HEK293 (cell line): ENCODE data around the gene MGST3.
A peak's percentile ranks its signal among the peaks of the same experiment; 100 is the strongest.

Experiments used
- GFI1B ChIP-seq: fragments of 450-650 bp; formaldehyde crosslinking; IDR thresholded peaks from 2 replicates; pipeline ENCODE4 v1.5.1; 2016; ENCODE audit warnings: missing biosample characterization, missing genetic modification characterization
- GLI2 ChIP-seq: fragments of 450-650 bp; formaldehyde crosslinking; IDR thresholded peaks from 2 replicates; pipeline ENCODE4; 2017; ENCODE audit warnings: missing biosample characterization, missing genetic modification characterization, low read depth, borderline replicate concordance
- GLIS1 ChIP-seq: fragments of 450-650 bp; formaldehyde crosslinking; IDR thresholded peaks from 2 replicates; pipeline ENCODE4 v1.5.1; 2016; ENCODE audit warnings: missing biosample characterization, missing genetic modification characterization
- HOXD13 ChIP-seq: sonication (generic); formaldehyde crosslinking; IDR thresholded peaks from 2 replicates; pipeline ENCODE4 v1.8.0; 2022; ENCODE audit warnings: missing genetic modification reagents, borderline replicate concordance
- KLF10 ChIP-seq: fragments of 450-650 bp; IDR thresholded peaks from 2 replicates; pipeline ENCODE4 v1.5.1; 2018; ENCODE audit warnings: missing biosample characterization, mild to moderate bottlenecking, missing genetic modification characterization
- REPIN1 ChIP-seq: fragments of 450-650 bp; formaldehyde crosslinking; IDR thresholded peaks from 2 replicates; pipeline ENCODE4 v1.5.1; 2017; ENCODE audit warnings: missing biosample characterization, missing genetic modification characterization, low read depth
- SCRT2 ChIP-seq: fragments of 450-650 bp; formaldehyde crosslinking; IDR thresholded peaks from 2 replicates; pipeline ENCODE4 v1.5.1; 2016; ENCODE audit warnings: missing biosample characterization, missing genetic modification characterization
- SP2 ChIP-seq: fragments of 450-650 bp; formaldehyde crosslinking; IDR thresholded peaks from 2 replicates; pipeline ENCODE4 v1.5.1; 2016; ENCODE audit warnings: missing biosample characterization, missing genetic modification characterization
- TRIM28 ChIP-seq: IDR thresholded peaks from 2 replicates; pipeline ENCODE4 v1.6.1; 2011; ENCODE audit warnings: low read length, control low read depth, borderline replicate concordance
- YY2 ChIP-seq: fragments of 450-650 bp; formaldehyde crosslinking; IDR thresholded peaks from 2 replicates; pipeline ENCODE4 v1.5.1; 2016; ENCODE audit warnings: missing biosample characterization, missing genetic modification characterization
- ZBTB17 ChIP-seq: fragments of 450-650 bp; formaldehyde crosslinking; IDR thresholded peaks from 2 replicates; pipeline ENCODE4 v1.5.1; 2016; ENCODE audit warnings: missing biosample characterization, missing genetic modification characterization
- ZEB2 ChIP-seq: fragments of 450-650 bp; formaldehyde crosslinking; IDR thresholded peaks from 2 replicates; pipeline ENCODE4 v1.5.1; 2016; ENCODE audit warnings: missing biosample characterization, missing genetic modification characterization
- ZNF114 ChIP-seq: fragments of 450-650 bp; formaldehyde crosslinking; IDR thresholded peaks from 2 replicates; pipeline ENCODE4 v1.5.0; 2017; ENCODE audit warnings: missing biosample characterization, missing genetic modification characterization
- ZNF146 ChIP-seq: fragments of 450-650 bp; formaldehyde crosslinking; IDR thresholded peaks from 2 replicates; pipeline ENCODE4 v1.5.1; 2016; ENCODE audit warnings: missing biosample characterization, missing genetic modification characterization
- ZNF211 ChIP-seq: fragments of 450-650 bp; formaldehyde crosslinking; IDR thresholded peaks from 2 replicates; pipeline ENCODE4 v1.5.1; 2016; ENCODE audit warnings: low read depth, missing biosample characterization, missing genetic modification characterization
- ZNF350 ChIP-seq: fragments of 450-650 bp; formaldehyde crosslinking; IDR thresholded peaks from 2 replicates; pipeline ENCODE4 v1.5.0; 2017; ENCODE audit warnings: missing biosample characterization, mild to moderate bottlenecking, missing genetic modification characterization
- ZNF391 ChIP-seq: fragments of 450-650 bp; formaldehyde crosslinking; IDR thresholded peaks from 2 replicates; pipeline ENCODE4 v1.5.1; 2016; ENCODE audit warnings: low read depth, missing biosample characterization, missing genetic modification characterization, borderline replicate concordance
- ZNF394 ChIP-seq: fragments of 450-650 bp; formaldehyde crosslinking; IDR thresholded peaks from 2 replicates; pipeline ENCODE4 v1.5.1; 2016; ENCODE audit warnings: missing biosample characterization, missing genetic modification characterization, mild to moderate bottlenecking, moderate library complexity, borderline replicate concordance
- ZNF610 ChIP-seq: fragments of 450-650 bp; formaldehyde crosslinking; IDR thresholded peaks from 2 replicates; pipeline ENCODE4 v1.5.1; 2016; ENCODE audit warnings: missing biosample characterization, missing genetic modification characterization, borderline replicate concordance
- ZNF623 ChIP-seq: fragments of 450-650 bp; formaldehyde crosslinking; IDR thresholded peaks from 2 replicates; pipeline ENCODE4 v1.5.1; 2016; ENCODE audit warnings: missing biosample characterization, missing genetic modification characterization
- ZNF747 ChIP-seq: fragments of 450-650 bp; formaldehyde crosslinking; IDR thresholded peaks from 2 replicates; pipeline ENCODE4 v1.5.1; 2016; ENCODE audit warnings: missing biosample characterization, missing genetic modification characterization
- ZNF785 ChIP-seq: fragments of 450-650 bp; formaldehyde crosslinking; IDR thresholded peaks from 2 replicates; pipeline ENCODE4 v1.5.1; 2016; ENCODE audit warnings: missing biosample characterization, missing genetic modification characterization
- TF ChIP-seq, protein P1 (sequence below): fragments of 450-650 bp; formaldehyde crosslinking; IDR thresholded peaks from 2 replicates; pipeline ENCODE4 v1.5.0; 2017; ENCODE audit warnings: missing biosample characterization, missing genetic modification characterization, borderline replicate concordance
- TF ChIP-seq, protein P2 (sequence below): fragments of 450-650 bp; formaldehyde crosslinking; IDR thresholded peaks from 2 replicates; pipeline ENCODE4 v1.5.1; 2016; ENCODE audit warnings: missing biosample characterization, missing genetic modification characterization
- TF ChIP-seq, protein P3 (sequence below): fragments of 450-650 bp; formaldehyde crosslinking; conservative IDR thresholded peaks from 2 replicates; pipeline ENCODE4 v1.5.1; 2016; ENCODE audit warnings: low read depth, missing biosample characterization, missing genetic modification characterization
- TF ChIP-seq, protein P4 (sequence below): fragments of 450-650 bp; formaldehyde crosslinking; IDR thresholded peaks from 2 replicates; pipeline ENCODE4 v1.5.1; 2017; ENCODE audit warnings: missing biosample characterization, missing genetic modification characterization
- TF ChIP-seq, protein P5 (sequence below): fragments of 450-650 bp; formaldehyde crosslinking; IDR thresholded peaks from 2 replicates; pipeline ENCODE4 v1.5.1; 2016; ENCODE audit warnings: missing biosample characterization, missing genetic modification characterization

Gene MGST3

DNA sequence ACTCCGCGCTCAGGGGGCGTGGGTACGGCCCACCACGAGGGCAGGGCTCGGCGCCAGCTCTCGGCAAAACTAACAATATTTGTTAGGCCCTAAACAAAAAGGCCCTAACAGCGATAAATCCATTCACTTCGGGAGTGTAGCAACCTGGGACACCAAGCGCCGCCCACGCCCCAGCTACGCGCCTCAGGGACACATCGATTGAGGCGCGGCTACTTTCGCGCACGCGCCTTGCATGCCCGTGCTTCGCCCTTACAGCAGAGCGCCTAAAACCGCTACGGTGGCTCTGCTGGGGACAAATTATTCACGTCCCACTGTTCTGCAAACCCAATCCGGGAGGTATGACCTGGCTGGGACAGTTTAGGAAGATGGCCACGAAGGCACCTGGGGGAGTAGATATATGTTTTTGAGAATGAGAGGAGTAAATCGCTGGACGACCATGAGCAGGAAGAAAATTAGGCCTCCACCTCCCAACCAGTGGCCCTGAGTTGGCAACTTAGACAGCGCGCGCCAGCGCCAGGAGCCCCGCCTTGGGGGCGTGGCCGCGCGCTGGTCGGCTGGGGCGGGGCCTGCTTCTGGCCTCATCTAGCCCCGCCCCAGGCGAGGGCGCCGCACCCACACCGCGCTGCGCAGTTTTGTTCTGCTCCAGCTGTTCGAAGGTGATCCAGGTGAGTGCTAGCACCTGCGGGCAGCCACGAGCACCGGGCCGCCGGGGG lies at the start of gene MGST3 (continued):
- TF ChIP-seq KLF10 (peak; percentile 60; the same call in 1 of the 2 replicates), ZBTB17 (peak; percentile 85), TRIM28 (peak; percentile 68), ZNF391 (tag by site-specific recombination) (no peak), ZNF350 (no peak), REPIN1 (tag by site-specific recombination) (no peak), SP2 (tag by site-specific recombination) (peak; percentile 60), ZNF146 (tag by site-specific recombination) (no peak), ZEB2 (tag by site-specific recombination) (peak; percentile 94; the same call in 1 of the 2 replicates), ZNF394 (tag by site-specific recombination) (peak; percentile 60; the same call in 1 of the 2 replicates), GFI1B (tag by site-specific recombination) (no peak), ZNF623 (tag by site-specific recombination) (peak; percentile 24; the same call in 1 of the 2 replicates), YY2 (tag by site-specific recombination) (no peak), ZNF785 (tag by site-specific recombination) (no peak), SCRT2 (tag by site-specific recombination) (no peak; the same call in 1 of the 2 replicates), ZNF747 (no peak), GLIS1 (tag by site-specific recombination) (peak; percentile 75), ZNF211 (tag by site-specific recombination) (no peak), ZNF610 (peak; percentile 89), GLI2 (tag by site-specific recombination) (no peak), HOXD13 (no peak), ZNF114 (tag by site-specific recombination) (no peak)
- TF ChIP-seq, protein P1, sequence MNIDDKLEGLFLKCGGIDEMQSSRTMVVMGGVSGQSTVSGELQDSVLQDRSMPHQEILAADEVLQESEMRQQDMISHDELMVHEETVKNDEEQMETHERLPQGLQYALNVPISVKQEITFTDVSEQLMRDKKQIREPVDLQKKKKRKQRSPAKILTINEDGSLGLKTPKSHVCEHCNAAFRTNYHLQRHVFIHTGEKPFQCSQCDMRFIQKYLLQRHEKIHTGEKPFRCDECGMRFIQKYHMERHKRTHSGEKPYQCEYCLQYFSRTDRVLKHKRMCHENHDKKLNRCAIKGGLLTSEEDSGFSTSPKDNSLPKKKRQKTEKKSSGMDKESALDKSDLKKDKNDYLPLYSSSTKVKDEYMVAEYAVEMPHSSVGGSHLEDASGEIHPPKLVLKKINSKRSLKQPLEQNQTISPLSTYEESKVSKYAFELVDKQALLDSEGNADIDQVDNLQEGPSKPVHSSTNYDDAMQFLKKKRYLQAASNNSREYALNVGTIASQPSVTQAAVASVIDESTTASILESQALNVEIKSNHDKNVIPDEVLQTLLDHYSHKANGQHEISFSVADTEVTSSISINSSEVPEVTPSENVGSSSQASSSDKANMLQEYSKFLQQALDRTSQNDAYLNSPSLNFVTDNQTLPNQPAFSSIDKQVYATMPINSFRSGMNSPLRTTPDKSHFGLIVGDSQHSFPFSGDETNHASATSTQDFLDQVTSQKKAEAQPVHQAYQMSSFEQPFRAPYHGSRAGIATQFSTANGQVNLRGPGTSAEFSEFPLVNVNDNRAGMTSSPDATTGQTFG, result no peak
- TF ChIP-seq, protein P2, sequence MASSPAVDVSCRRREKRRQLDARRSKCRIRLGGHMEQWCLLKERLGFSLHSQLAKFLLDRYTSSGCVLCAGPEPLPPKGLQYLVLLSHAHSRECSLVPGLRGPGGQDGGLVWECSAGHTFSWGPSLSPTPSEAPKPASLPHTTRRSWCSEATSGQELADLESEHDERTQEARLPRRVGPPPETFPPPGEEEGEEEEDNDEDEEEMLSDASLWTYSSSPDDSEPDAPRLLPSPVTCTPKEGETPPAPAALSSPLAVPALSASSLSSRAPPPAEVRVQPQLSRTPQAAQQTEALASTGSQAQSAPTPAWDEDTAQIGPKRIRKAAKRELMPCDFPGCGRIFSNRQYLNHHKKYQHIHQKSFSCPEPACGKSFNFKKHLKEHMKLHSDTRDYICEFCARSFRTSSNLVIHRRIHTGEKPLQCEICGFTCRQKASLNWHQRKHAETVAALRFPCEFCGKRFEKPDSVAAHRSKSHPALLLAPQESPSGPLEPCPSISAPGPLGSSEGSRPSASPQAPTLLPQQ, result peak; percentile 80; the same call in 1 of the 2 replicates
- TF ChIP-seq, protein P3, sequence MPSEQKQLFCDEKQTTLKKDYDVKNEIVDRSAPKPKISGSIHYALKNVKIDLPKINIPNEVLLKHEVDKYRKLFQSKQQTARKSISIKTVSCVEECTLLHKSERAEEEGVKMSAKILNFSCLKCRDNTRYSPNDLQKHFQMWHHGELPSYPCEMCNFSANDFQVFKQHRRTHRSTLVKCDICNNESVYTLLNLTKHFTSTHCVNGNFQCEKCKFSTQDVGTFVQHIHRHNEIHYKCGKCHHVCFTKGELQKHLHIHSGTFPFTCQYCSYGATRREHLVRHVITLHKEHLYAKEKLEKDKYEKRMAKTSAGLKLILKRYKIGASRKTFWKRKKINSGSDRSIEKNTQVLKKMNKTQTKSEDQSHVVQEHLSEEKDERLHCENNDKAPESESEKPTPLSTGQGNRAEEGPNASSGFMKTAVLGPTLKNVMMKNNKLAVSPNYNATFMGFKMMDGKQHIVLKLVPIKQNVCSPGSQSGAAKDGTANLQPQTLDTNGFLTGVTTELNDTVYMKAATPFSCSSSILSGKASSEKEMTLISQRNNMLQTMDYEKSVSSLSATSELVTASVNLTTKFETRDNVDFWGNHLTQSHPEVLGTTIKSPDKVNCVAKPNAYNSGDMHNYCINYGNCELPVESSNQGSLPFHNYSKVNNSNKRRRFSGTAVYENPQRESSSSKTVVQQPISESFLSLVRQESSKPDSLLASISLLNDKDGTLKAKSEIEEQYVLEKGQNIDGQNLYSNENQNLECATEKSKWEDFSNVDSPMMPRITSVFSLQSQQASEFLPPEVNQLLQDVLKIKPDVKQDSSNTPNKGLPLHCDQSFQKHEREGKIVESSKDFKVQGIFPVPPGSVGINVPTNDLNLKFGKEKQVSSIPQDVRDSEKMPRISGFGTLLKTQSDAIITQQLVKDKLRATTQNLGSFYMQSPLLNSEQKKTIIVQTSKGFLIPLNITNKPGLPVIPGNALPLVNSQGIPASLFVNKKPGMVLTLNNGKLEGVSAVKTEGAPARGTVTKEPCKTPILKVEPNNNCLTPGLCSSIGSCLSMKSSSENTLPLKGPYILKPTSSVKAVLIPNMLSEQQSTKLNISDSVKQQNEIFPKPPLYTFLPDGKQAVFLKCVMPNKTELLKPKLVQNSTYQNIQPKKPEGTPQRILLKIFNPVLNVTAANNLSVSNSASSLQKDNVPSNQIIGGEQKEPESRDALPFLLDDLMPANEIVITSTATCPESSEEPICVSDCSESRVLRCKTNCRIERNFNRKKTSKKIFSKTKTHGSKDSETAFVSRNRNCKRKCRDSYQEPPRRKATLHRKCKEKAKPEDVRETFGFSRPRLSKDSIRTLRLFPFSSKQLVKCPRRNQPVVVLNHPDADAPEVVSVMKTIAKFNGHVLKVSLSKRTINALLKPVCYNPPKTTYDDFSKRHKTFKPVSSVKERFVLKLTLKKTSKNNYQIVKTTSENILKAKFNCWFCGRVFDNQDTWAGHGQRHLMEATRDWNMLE (tag by site-specific recombination), result peak; percentile 45; the same call in 1 of the 2 replicates
- TF ChIP-seq, protein P4, sequence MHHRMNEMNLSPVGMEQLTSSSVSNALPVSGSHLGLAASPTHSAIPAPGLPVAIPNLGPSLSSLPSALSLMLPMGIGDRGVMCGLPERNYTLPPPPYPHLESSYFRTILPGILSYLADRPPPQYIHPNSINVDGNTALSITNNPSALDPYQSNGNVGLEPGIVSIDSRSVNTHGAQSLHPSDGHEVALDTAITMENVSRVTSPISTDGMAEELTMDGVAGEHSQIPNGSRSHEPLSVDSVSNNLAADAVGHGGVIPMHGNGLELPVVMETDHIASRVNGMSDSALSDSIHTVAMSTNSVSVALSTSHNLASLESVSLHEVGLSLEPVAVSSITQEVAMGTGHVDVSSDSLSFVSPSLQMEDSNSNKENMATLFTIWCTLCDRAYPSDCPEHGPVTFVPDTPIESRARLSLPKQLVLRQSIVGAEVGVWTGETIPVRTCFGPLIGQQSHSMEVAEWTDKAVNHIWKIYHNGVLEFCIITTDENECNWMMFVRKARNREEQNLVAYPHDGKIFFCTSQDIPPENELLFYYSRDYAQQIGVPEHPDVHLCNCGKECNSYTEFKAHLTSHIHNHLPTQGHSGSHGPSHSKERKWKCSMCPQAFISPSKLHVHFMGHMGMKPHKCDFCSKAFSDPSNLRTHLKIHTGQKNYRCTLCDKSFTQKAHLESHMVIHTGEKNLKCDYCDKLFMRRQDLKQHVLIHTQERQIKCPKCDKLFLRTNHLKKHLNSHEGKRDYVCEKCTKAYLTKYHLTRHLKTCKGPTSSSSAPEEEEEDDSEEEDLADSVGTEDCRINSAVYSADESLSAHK (tag by site-specific recombination), result no peak
- TF ChIP-seq, protein P5, sequence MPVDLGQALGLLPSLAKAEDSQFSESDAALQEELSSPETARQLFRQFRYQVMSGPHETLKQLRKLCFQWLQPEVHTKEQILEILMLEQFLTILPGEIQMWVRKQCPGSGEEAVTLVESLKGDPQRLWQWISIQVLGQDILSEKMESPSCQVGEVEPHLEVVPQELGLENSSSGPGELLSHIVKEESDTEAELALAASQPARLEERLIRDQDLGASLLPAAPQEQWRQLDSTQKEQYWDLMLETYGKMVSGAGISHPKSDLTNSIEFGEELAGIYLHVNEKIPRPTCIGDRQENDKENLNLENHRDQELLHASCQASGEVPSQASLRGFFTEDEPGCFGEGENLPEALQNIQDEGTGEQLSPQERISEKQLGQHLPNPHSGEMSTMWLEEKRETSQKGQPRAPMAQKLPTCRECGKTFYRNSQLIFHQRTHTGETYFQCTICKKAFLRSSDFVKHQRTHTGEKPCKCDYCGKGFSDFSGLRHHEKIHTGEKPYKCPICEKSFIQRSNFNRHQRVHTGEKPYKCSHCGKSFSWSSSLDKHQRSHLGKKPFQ (tag by site-specific recombination), result no peak
